Left lobe of liver (tissue), 2 donors: ENCODE data around the gene SLC38A3. TPM values are rescaled to one million over a fixed set of nuclear protein-coding genes. Genes with fewer than 3 reads are reported as not detected.
"Not testable (repeated sequence)": the region's sequence is repeated elsewhere in the genome, so short reads cannot be mapped to it uniquely, and the experiment has no call there.

Experiments
- ATAC-seq: fragments of 200-7000 bp; cut with Tn5 transposase; one replicate; pipeline ENCODE4 v1.9.1; 2020; ENCODE audit warnings: mild to moderate bottlenecking, moderate library complexity
- DNase-seq: peaks from one replicate; pipeline ENCODE4 v3.0.0-alpha.2; 2020; ENCODE audit warnings: low spot score
- total RNA-seq: library from RNA; stranded (reverse); gene quantifications from one replicate; pipeline ENCODE4 v1.2.1, GENCODE V29; 2021
- donor health status: DM: no; HTN: no; CAD: no; lungs with moderate emphysema.
- donor health status: DM: no; HTN: yes; CAD: no.

Gene SLC38A3
- total RNA-seq, 1 donor from 2014 or later = 242 TPM

GRCh38 chr3:50228184-50228763 is 23.2 kb downstream of the SLC38A3 start:
- not testable (repeated sequence) for ATAC-seq, DNase-seq

GRCh38 chr3:50229490-50229889 is 24.4 kb downstream of the SLC38A3 start:
- ATAC-seq (no peak), DNase-seq (no peak)

- DNase-seq (no peak), ATAC-seq (no peak)
These were observed 25.2 kb downstream of the SLC38A3 start for GRCh38 chr3:50230104-50230793.

GRCh38 chr3:50230794-50231125 is 25.7 kb downstream of the SLC38A3 start:
- no peak for ATAC-seq

GRCh38 chr3:50231581-50231980 is 26.5 kb downstream of the SLC38A3 start:
- no peak for DNase-seq
- ATAC-seq = no peak

More at GRCh38 chr3:50230794-50231125, 25.7 kb downstream of the SLC38A3 start:
- no peak for DNase-seq

GRCh38 chr3:50232303-50232702 is 27.2 kb downstream of the SLC38A3 start:
- DNase-seq (no peak), ATAC-seq (no peak)

- no peak for DNase-seq
- ATAC-seq = no peak
These were observed 28.1 kb downstream of the SLC38A3 start for GRCh38 chr3:50233176-50233575.

- DNase-seq (peak; percentile 99), ATAC-seq (peak; percentile 80)
These were observed 30.8 kb downstream of the SLC38A3 start, which contains the start of gene GNAI2 for GRCh38 chr3:50235716-50236483. TSS of gene GNAI2 (plus strand) at chr3:50236204. CDS start at chr3:50236336, 132 bp downstream.

GRCh38 chr3:50236484-50237132 is 31.5 kb downstream of the SLC38A3 start:
- ATAC-seq (no peak), DNase-seq (no peak)

GRCh38 chr3:50237133-50237651 is 32.1 kb downstream of the SLC38A3 start:
- no peak for ATAC-seq
- no peak for DNase-seq

- DNase-seq = peak; percentile 85
- peak; percentile 44 for ATAC-seq
These were observed 32.9 kb downstream of the SLC38A3 start for GRCh38 chr3:50237754-50238548.

GRCh38 chr3:50238549-50239026 is 33.5 kb downstream of the SLC38A3 start:
- ATAC-seq = peak; percentile 65
- DNase-seq = peak; percentile 98

- no peak for ATAC-seq
These were observed 34.6 kb downstream of the SLC38A3 start for GRCh38 chr3:50239649-50240048.

GRCh38 chr3:50241163-50241562 is 36.1 kb downstream of the SLC38A3 start:
- ATAC-seq (no peak), DNase-seq (no peak)

More at GRCh38 chr3:50239649-50240048, 34.6 kb downstream of the SLC38A3 start:
- no peak for DNase-seq

GRCh38 chr3:50241713-50242380 is 36.8 kb downstream of the SLC38A3 start:
- ATAC-seq = no peak
- DNase-seq = no peak

- DNase-seq (no peak), ATAC-seq (no peak)
These were observed 37.3 kb downstream of the SLC38A3 start for GRCh38 chr3:50242381-50242770.

GRCh38 chr3:50242851-50243542 is 37.9 kb downstream of the SLC38A3 start:
- ATAC-seq = peak; percentile 2
- no peak for DNase-seq

GRCh38 chr3:50243543-50243895 is 38.4 kb downstream of the SLC38A3 start:
- DNase-seq = no peak
- ATAC-seq = no peak

- not testable (repeated sequence) for DNase-seq, ATAC-seq
These were observed 39.7 kb downstream of the SLC38A3 start for GRCh38 chr3:50244813-50245212.
